Nephron (organoid): ENCODE results near the gene USP36.

Experiments
- H3K27ac Mint-ChIP-seq, 3 experiments: 2 replicates each; pipeline ENCODE4 v1.8.0; 2020; ENCODE audit warnings: mixed read lengths in 3 of 3, mild to moderate bottlenecking in 2 of 3, moderate library complexity in 1 of 3
- H3K27me3 Mint-ChIP-seq: 2 replicates; pipeline ENCODE4 v1.8.0; 2021; ENCODE audit warnings: low read depth, mild to moderate bottlenecking, moderate library complexity, mixed read lengths
- H3K36me3 Mint-ChIP-seq: 2 replicates; pipeline ENCODE4 v1.8.0; 2020; ENCODE audit warnings: low read depth, mixed read lengths
- H3K4me1 Mint-ChIP-seq: 2 replicates; pipeline ENCODE4 v1.8.0; 2020; ENCODE audit warnings: mixed read lengths
- H3K4me3 Mint-ChIP-seq, 3 experiments: 2 replicates each; pipeline ENCODE4 v1.8.0; 2020; ENCODE audit warnings: mild to moderate bottlenecking in 3 of 3, mixed read lengths in 3 of 3, moderate library complexity in 2 of 3
- H3K9me3 Mint-ChIP-seq: 2 replicates; pipeline ENCODE4 v1.8.0; 2020; ENCODE audit warnings: mixed read lengths
- TF ChIP-seq, protein P1 (sequence below), 3 experiments: fragments of 200-600 bp; sonication (generic); IDR thresholded peaks; one replicate each; pipeline ENCODE4 v1.5.0; 2021; ENCODE audit warnings: antibody characterized with exemption in 3 of 3; ENCODE audit not compliant: unreplicated experiment in 3 of 3

The USP36 gene

DNA sequence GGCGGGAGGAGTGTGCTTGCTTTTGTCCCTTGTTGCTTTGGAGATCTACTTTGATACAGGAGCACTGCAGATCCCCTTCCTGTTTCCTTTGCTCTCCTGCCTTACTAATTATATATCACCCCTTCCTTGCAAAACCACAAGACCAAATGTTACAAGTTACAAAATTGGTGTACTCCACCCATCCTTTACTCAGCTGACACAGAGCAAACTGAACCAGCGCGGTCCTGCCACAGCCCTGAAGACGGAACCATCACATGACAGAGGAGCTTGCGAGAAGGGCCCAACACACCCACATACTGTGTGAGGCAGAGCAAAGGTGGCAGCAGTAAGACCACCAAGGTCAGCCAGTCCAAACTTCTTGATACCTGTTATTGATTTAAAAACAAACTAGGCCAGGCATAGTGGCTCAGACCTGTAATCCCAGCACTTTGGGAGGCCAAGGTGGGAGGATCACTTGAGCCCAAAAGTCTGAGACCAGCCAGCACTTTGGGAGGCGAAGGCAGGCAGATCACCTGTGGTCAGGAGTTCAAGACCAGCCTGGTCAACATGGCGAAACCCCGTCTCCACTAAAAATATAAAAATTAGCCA is 91.8 kb downstream of the USP36 start:
- TF ChIP-seq, protein P1, sequence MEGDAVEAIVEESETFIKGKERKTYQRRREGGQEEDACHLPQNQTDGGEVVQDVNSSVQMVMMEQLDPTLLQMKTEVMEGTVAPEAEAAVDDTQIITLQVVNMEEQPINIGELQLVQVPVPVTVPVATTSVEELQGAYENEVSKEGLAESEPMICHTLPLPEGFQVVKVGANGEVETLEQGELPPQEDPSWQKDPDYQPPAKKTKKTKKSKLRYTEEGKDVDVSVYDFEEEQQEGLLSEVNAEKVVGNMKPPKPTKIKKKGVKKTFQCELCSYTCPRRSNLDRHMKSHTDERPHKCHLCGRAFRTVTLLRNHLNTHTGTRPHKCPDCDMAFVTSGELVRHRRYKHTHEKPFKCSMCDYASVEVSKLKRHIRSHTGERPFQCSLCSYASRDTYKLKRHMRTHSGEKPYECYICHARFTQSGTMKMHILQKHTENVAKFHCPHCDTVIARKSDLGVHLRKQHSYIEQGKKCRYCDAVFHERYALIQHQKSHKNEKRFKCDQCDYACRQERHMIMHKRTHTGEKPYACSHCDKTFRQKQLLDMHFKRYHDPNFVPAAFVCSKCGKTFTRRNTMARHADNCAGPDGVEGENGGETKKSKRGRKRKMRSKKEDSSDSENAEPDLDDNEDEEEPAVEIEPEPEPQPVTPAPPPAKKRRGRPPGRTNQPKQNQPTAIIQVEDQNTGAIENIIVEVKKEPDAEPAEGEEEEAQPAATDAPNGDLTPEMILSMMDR (IDR thresholded peaks at IDR 0.05; ENCODE audit: unreplicated experiment in 3 of 3), result no peak
- Mint-ChIP-seq H3K9me3 (no peaks in the 10 kb centered on the region), H3K36me3 (no peaks in the 10 kb centered on the region), H3K4me1 (peaks cover 19% of the 10 kb centered on the region), H3K27ac (no peak overlapping the region), H3K27me3 (peaks cover 3% of the 10 kb centered on the region), H3K4me3 (no peak overlapping the region)

DNA sequence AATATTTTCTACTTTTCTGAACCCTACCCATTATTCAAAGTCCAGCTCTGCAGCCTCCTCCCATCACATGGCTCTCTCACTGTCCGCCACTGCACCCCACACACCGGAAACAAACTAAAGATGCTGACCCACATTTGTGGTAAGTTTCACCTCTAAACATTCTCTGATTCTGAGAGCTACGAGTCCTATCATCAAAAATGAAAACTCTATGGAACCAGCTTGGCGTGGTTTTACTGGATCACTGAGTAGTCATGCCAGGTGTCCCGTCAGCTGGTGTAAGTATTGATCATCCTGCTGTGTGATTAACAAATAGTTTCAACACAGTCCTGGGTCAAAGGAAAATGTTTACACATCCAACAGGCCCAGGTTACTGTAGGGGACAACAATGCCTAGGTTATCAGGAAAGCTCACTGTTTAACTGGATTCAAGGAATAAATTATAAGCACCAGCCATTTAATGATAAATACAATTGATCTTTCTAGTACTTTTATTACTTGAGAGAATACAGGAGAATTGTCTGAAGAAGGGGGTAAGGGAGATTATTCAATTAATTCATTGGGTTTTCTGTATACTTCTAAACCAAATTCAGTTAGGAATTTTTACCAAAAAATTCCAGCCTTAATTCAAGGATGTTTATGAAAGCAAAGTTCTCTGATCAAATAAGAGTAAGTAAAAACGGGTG is 92.4 kb downstream of the USP36 start:
- TF ChIP-seq, protein P1 (IDR thresholded peaks at IDR 0.05; ENCODE audit: unreplicated experiment in 3 of 3), result no peak
- Mint-ChIP-seq H3K27me3 (peaks cover 3% of the 10 kb centered on the region), H3K9me3 (no peaks in the 10 kb centered on the region), H3K4me3 (no peak overlapping the region), H3K4me1 (peaks cover 19% of the 10 kb centered on the region), H3K27ac (no peak overlapping the region), H3K36me3 (no peaks in the 10 kb centered on the region)

DNA sequence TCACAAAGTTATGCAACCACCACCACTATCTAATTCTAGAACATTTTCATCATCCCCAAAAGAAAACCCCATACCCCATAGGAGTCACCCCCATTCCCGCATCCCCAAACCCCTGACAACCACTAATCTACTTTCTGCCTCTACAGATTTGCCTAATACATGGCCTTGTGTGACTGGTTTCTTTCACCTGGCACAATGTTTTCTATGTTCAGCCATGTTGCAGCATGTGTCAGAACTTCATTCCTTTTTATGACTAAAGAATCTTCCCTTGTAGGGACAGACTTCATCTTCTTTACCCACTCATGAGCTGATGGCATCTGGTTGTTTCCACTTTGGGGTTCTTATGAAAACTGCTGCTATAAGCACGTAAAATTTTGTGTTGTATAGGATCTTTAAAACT is 93.1 kb downstream of the USP36 start:
- no peaks in the 10 kb centered on the region for H3K9me3 Mint-ChIP-seq
- H3K36me3 Mint-ChIP-seq, result no peaks in the 10 kb centered on the region
- H3K27ac Mint-ChIP-seq, result no peak overlapping the region
- H3K4me1 Mint-ChIP-seq, result peaks cover 19% of the 10 kb centered on the region
- no peak overlapping the region for H3K4me3 Mint-ChIP-seq
- H3K27me3 Mint-ChIP-seq, result peaks cover 3% of the 10 kb centered on the region
- TF ChIP-seq, protein P1 (IDR thresholded peaks at IDR 0.05; ENCODE audit: unreplicated experiment in 3 of 3), result no peak

- H3K27ac Mint-ChIP-seq, result no peak overlapping the region
- H3K4me1 Mint-ChIP-seq, result peaks cover 22% of the 10 kb centered on the region
- H3K4me3 Mint-ChIP-seq, result no peak overlapping the region
- TF ChIP-seq, protein P1 (IDR thresholded peaks at IDR 0.05; ENCODE audit: unreplicated experiment in 3 of 3), result no peak
- no peaks in the 10 kb centered on the region for H3K9me3 Mint-ChIP-seq
- peaks cover 3% of the 10 kb centered on the region for H3K27me3 Mint-ChIP-seq
- H3K36me3 Mint-ChIP-seq, result no peaks in the 10 kb centered on the region
Observed at GRCh38 chr17:78746949-78747269, 93.7 kb downstream of the USP36 start.

- Mint-ChIP-seq H3K4me1 (peaks cover 26% of the 10 kb centered on the region), H3K36me3 (no peaks in the 10 kb centered on the region), H3K27ac (peak overlapping the region in 1 of 3 experiments; percentile 35), H3K9me3 (no peaks in the 10 kb centered on the region), H3K4me3 (no peak overlapping the region), H3K27me3 (peaks cover 3% of the 10 kb centered on the region)
- TF ChIP-seq, protein P1 (IDR thresholded peaks at IDR 0.05; ENCODE audit: unreplicated experiment in 3 of 3), result no peak
Observed at GRCh38 chr17:78746263-78746948, 94.2 kb downstream of the USP36 start.
